Measurements from ENCODE around the gene NRP2.

GRCh38 chr2:205633994-205634393 is 48.3 kb upstream of the NRP2 start:
- TF ChIP-seq MAX (IDR thresholded peaks at IDR 0.05) (no peak), TEAD4 (IDR thresholded peaks at IDR 0.05) (no peak), TAF1 (IDR thresholded peaks at IDR 0.05; ENCODE audit: low read depth) (no peak), RAD21 (IDR thresholded peaks at IDR 0.05; ENCODE audit: low read depth) (no peak), NFIC (IDR thresholded peaks at IDR 0.05) (no peak)
